Calu3 (cell line): ENCODE data around the gene ADGRL3. TPM values are rescaled to one million over a fixed set of nuclear protein-coding genes. Genes with fewer than 3 reads are reported as not detected.

ENCODE experiments used
- BruUV-seq: library from RNA; stranded (reverse); fragments of 400-500 nt; replicated peaks from 2 replicates; lab custom pipeline; 2021; lab: Mats Ljungman, UMichigan
- CTCF ChIA-PET: fragments of 300-600 bp; sonication (Branson Sonifier 250); formaldehyde crosslinking; loops from one replicate; lab custom pipeline; 2022; ENCODE audit warnings: antibody characterized with exemption; lab: Charles Lee
- DNase-seq: peaks from one replicate; pipeline ENCODE4 v3.0.0; 2022
- H3K27ac Mint-ChIP-seq: one replicate; pipeline ENCODE4 v1.8.0; 2022; ENCODE audit warnings: mixed read lengths; ENCODE audit not compliant: unreplicated experiment
- H3K27me3 Mint-ChIP-seq: one replicate; pipeline ENCODE4 v1.8.0; 2022; ENCODE audit warnings: mixed read lengths; ENCODE audit not compliant: unreplicated experiment
- H3K36me3 Mint-ChIP-seq: one replicate; pipeline ENCODE4 v1.8.0; 2022; ENCODE audit warnings: mild to moderate bottlenecking, moderate library complexity, mixed read lengths; ENCODE audit not compliant: insufficient read depth, unreplicated experiment
- H3K4me1 Mint-ChIP-seq: one replicate; pipeline ENCODE4 v1.8.0; 2022; ENCODE audit warnings: mild to moderate bottlenecking, low read depth, mixed read lengths; ENCODE audit not compliant: unreplicated experiment
- H3K4me3 Mint-ChIP-seq: one replicate; pipeline ENCODE4 v1.8.0; 2022; ENCODE audit warnings: mild to moderate bottlenecking, low read depth, moderate library complexity, mixed read lengths; ENCODE audit not compliant: unreplicated experiment
- H3K9me3 Mint-ChIP-seq: one replicate; pipeline ENCODE4 v1.8.0; 2022; ENCODE audit warnings: low read depth, mixed read lengths; ENCODE audit not compliant: unreplicated experiment
- CTCF ChIP-seq: fragments of 200-600 bp; IDR thresholded peaks from one replicate; pipeline ENCODE4 v1.8.0; 2022; ENCODE audit warnings: antibody characterized with exemption; ENCODE audit not compliant: unreplicated experiment
- intact Hi-C: fragments of 100-400 bp; cut with micrococcal nuclease; formaldehyde crosslinking; loops from one replicate; pipeline ENCODE4 v1.10.0; 2022; ENCODE audit not compliant: unreplicated experiment
- total RNA-seq: library from RNA; stranded (reverse); gene quantifications from 2 replicates; pipeline ENCODE4 v1.2.3, GENCODE V29; 2022

ADGRL3 gene
- total RNA-seq, 1 experiment from 2014 or later, result 0.66 TPM

DNA sequence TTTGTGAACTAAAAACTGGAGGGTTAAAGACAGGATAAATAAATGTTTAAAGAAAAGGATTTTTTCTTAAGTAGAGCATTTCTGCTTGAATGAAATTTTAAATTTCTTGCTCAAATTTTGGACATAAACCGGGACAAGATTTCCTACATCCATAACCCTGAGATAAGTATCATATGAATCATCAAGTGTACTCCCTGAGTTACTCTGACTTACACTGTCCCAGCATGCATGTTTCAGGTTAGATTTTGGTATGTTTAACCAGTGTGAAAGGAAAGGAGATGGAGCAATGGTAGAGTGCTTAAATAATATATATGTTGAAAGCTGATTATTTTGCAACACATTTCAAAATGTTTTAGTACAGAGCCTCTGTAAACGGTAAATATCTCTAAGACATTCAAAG is 175.2 kb downstream of the ADGRL3 start:
- no peaks in the 10 kb centered on the region for H3K27me3 Mint-ChIP-seq
- no peak overlapping the region for H3K4me3 Mint-ChIP-seq
- BruUV-seq, result no TSS peak
- H3K4me1 Mint-ChIP-seq, result peaks cover 9% of the 10 kb centered on the region
- intact Hi-C loops, result no loop called here
- H3K36me3 Mint-ChIP-seq, result no peaks in the 10 kb centered on the region
- no peak for TF ChIP-seq CTCF
- no peak overlapping the region for H3K27ac Mint-ChIP-seq
- DNase-seq, result no peak
- H3K9me3 Mint-ChIP-seq, result no peaks in the 10 kb centered on the region
- CTCF ChIA-PET, result no interaction called here

DNA sequence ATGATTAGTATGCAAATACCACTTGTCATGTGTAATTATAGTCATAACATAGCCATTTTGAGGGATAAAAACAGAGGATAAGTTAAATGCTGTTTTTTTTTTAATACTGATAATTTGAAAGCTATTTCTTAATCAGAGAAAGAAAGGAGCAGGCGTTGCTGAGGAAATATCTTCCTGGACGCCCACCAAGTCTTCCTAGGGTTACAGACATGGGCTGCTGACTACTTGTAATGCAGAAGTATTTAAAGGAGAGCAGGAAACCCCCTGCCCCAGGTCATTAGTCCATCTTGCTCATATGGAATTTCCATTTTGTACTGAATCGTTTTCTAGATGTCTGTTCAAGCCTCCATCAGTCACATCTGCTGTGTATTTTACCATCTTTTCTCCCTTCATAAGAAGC is 176.2 kb downstream of the ADGRL3 start:
- no peak for TF ChIP-seq CTCF
- Mint-ChIP-seq H3K27me3 (no peaks in the 10 kb centered on the region), H3K4me3 (no peak overlapping the region), H3K36me3 (no peaks in the 10 kb centered on the region), H3K9me3 (no peaks in the 10 kb centered on the region), H3K27ac (no peak overlapping the region), H3K4me1 (peaks cover 9% of the 10 kb centered on the region)
- DNase-seq, result no peak
- CTCF ChIA-PET, result no interaction called here
- intact Hi-C loops, result no loop called here
- no TSS peak for BruUV-seq

- H3K27ac Mint-ChIP-seq, result no peak overlapping the region
- no TSS peak for BruUV-seq
- CTCF ChIA-PET, result no interaction called here
Measured at GRCh38 chr4:61379406-61379805, 179.3 kb downstream of the ADGRL3 start.

DNA sequence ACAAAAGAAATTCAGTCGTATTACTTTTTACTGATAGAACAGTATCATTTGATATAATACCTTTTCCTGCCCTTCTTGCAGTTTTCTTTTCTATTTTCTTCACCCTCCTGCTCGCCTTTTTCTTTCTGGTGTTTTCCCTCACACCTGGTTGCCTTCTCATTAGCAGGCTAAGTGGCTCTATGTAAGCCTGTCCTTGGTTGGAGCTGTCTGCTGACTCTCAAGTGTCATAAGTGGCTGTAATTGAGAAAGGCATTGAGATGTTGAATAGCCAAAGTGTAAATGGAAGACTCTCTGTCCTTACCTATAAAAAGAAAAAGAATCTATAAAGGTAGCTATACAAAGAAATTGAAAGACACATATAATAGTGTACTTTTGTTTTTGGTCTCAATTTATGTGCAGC is 180.7 kb downstream of the ADGRL3 start:
- intact Hi-C loops, result no loop called here
- no peaks in the 10 kb centered on the region for H3K9me3 Mint-ChIP-seq
- no peak for TF ChIP-seq CTCF
- H3K36me3 Mint-ChIP-seq, result no peaks in the 10 kb centered on the region
- CTCF ChIA-PET, result no interaction called here
- no peaks in the 10 kb centered on the region for H3K4me1 Mint-ChIP-seq
- H3K27me3 Mint-ChIP-seq, result no peaks in the 10 kb centered on the region
- DNase-seq, result no peak
- no peak overlapping the region for H3K4me3 Mint-ChIP-seq
- no TSS peak for BruUV-seq
- H3K27ac Mint-ChIP-seq, result no peak overlapping the region

More at GRCh38 chr4:61379406-61379805, 179.3 kb downstream of the ADGRL3 start:
- no peak for DNase-seq
- no peaks in the 10 kb centered on the region for H3K27me3 Mint-ChIP-seq
- H3K4me1 Mint-ChIP-seq, result peaks cover 4% of the 10 kb centered on the region
- intact Hi-C loops, result no loop called here
- H3K9me3 Mint-ChIP-seq, result no peaks in the 10 kb centered on the region
- no peak for TF ChIP-seq CTCF
- no peaks in the 10 kb centered on the region for H3K36me3 Mint-ChIP-seq
- no peak overlapping the region for H3K4me3 Mint-ChIP-seq
